HG02943 (cell line): ENCODE measurements around the gene GP2.

Experiments used
- ATAC-seq: cut with Tn5 transposase; IDR thresholded peaks from one replicate; pipeline ENCODE4 v1.9.1; 2021; ENCODE audit warnings: mild to moderate bottlenecking, low read depth, moderate library complexity; ENCODE audit not compliant: unreplicated experiment

The GP2 gene

DNA sequence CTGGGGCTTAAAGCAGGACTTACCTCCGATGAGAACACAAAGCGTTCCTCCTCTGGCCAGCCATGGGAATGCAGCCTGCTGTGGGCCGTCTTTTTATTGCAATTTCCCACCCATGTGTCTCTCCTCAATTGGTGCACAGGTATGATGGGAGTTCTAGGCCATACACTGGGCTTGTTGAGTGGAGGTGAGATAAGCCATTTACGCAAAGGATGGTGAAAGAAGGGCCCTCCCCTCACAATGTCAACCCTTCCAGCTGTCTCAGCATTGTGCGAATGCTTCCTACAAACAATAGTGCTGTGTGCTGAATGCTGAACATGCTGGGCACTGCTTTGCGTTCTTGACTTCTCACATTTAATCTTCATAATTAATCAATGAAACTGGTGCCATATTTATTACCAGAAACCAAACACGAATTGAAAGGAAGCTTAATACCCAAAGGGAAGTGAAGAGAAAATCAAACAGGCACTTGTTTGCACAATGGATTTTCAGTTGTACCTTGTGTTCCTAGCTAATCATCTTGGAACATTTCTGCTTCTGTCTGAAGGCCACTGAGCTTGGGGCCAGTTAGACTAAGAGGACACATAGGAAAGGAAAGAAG, at the start of gene GP2:
TSS of gene GP2 (minus strand) at position 70 of the 598 bp plus-strand sequence. CDS start 1,082 bp downstream, outside the sequence.
- ATAC-seq: no peak

DNA sequence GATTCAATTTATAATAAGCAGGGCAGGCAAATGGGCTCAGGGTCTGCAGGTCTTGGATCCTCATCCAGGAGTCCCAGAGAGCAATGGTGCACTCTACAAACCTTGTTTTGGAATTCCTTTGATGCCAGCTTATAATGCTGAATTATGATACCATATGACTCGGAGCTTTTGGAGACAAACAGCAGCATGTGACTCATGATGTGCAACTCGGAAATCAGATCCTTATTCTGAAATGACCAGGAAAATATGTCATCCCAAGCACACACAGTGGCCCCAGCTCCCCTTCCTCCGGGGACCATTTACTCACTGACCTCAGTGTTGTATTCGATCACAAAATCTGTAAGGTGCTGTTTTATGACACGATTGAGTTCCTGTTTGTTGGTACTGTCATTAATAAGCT, 45.4 kb upstream of the GP2 start:
- ATAC-seq: no peak

DNA sequence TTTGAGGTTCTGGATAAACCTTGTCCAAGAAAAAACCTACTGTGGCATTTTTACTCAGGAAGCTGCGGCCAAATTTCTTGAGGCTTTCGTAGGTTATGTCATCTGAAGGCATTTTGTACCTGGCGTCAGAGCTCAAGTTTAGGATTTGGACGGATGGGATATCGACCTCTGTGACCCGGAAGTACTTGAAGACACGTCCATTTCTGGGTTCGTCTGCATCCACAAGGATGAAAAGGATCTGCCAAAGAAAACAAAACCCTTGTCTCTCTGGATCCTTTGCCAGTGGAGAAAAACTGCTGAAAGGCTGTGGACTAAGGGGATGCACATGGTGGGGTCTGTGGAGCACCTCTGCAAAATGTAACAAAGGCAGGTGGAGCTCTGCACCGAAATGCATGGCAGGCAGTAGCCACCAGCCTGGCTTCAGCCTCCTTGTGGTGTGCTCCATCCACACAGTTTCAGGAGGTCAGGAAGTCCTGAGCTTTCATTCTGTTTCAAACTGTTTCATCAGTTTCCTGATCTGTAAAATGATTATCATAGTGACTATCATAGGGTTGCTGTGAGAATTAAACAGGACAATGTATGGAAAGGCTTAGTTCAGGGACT, 42.2 kb upstream of the GP2 start:
- ATAC-seq: no peak

DNA sequence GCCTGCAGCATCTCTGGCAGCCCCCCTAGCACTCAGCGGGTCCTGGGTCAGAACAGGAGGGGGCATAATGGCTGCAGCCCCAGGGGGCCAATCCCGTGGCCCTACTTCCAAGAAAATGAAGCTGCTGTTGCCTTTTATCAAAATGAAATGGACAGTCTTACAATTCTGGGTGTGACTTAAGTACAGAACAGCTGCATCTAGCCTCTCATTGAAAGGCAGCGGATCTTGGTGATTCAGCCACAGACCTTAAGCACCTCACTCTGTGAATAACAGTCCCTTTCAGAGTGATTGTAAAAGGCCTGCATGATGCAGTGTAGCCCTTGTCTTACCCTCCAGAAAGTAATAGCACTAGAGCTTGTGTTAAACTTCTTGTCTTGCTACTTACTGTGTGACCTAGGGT, 36.7 kb upstream of the GP2 start:
- ATAC-seq: no peak

DNA sequence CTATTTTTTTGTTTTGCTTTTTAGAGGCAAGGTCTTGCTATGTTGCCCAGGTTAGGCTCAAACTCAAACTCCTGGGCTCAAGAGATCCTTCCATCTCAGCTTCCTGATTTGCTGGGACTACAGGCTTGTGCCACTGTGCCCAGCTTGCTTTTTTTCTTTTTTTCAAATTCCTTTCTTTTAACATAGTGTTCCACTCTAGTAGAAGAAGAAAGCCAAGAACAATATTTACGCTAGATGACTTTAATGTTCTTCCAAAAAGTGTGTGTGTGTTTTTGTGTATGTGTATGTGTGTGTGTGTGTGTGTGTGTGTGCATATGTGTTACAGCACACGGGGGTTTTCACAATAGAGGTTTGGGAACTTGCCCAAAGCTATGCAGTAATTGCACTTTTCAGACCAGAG, 35.9 kb upstream of the GP2 start:
- ATAC-seq: no peak

DNA sequence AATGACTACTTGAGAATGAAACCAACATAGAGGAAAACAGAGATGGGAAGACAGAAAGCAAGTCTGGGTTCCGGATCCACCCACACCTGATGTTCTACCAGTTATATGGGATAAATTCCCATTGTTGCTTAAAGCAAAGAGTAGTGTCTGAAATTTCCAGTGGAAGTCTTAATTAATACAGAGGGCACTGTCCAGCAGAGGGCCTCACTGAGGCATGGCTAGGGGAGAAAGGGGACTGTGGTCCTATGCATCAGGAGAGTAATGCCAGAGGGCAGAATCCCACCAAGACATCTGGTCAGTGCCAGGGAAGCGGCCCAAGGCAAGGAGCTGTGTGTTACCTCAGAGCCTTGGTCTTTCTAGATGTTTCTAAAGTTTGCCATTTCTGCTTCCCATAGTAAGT, 32.7 kb upstream of the GP2 start:
- ATAC-seq: no peak

DNA sequence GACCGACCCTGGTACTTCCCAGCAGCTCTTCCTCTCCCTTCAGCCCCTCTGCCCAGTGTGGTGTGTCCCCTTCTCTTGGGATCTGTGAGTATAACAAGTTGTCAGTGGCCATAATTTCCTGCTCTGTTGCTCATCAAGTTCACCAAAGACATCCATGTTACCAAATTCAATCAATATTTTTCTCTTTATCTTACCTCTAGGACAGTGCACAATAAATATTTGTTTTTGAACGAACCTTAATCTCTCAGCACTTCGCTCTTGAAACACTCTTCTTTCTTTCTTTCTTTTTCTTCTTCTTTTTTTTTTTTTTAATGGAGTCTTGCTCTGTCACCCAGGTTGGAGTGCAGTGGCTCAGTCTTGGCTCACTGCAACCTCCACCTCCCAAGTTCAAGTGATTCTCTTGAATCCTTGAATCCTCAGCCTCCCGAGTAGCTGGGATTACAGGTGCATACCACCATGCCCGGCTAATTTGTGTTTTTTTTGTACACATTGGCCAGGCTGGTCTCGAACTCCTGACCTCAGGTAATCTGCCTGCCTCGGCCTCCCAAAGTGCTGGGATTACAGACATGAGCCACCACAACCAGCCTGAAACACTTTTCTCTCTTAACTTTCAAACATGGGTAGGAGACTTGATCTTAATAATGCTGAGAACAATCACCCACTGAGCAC, 27.9 kb upstream of the GP2 start:
- ATAC-seq: no peak

DNA sequence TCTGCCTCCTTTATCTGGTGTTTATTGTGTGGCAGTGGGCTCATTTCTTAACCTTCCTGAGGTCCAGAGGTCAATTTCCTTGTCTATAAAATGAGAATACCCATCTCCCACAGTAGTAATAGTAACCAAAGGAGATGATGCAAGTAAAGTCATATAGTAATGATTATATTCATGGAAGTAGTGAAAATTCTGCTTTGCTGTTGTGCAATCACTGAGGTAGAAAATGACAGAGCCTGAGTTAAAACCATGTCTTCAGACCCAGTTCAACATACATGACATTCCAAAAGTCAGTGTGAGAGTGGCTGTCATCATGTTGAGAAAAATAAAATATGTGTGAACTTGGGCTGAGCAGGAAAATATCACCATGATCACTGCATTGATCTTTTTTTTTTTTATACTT, 26.1 kb upstream of the GP2 start:
- no peak for ATAC-seq

DNA sequence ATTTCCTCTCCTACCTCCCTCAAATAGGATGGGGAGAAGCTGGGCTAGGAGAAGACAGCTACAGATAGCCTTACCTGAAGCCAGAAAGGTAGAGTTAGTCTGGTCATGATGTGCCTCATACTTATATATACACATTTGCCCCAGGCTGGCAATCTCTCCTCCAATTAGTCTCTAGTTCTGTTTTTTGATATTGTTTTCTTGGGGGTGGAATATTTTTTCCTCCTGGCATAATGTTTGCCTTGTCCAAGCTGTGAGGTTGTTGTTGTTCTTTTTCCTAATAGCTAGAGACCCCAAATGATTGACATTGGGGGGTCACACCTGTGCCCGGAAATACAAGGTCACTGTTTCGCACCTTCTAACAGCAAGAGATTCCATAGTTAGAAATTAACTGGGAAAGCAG, 25.3 kb upstream of the GP2 start, which contains the start of gene UMOD:
TSS of gene UMOD (minus strand) at position 101 of the 400 bp plus-strand sequence. CDS start 1,978 bp downstream, outside the sequence.
- no peak for ATAC-seq

DNA sequence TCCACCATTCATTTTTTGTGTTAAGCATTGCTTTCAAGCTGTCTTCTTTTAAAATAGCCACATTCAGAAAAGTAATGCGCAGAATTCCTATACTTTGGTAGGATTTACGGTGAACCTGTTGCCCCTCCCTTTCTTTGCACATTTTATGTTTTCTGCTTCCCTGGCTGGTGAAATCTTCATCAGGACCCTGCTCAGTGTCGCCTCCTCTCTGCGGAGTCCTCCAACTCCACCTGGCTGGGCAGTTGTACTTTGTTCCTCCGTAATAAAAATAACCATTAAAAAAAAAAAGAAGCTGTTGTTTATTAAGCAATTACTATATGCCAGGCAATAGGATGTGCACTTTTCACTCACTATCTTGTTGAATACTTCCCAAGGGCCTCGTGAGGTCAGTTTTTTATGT, 22.3 kb upstream of the GP2 start:
- no peak for ATAC-seq

DNA sequence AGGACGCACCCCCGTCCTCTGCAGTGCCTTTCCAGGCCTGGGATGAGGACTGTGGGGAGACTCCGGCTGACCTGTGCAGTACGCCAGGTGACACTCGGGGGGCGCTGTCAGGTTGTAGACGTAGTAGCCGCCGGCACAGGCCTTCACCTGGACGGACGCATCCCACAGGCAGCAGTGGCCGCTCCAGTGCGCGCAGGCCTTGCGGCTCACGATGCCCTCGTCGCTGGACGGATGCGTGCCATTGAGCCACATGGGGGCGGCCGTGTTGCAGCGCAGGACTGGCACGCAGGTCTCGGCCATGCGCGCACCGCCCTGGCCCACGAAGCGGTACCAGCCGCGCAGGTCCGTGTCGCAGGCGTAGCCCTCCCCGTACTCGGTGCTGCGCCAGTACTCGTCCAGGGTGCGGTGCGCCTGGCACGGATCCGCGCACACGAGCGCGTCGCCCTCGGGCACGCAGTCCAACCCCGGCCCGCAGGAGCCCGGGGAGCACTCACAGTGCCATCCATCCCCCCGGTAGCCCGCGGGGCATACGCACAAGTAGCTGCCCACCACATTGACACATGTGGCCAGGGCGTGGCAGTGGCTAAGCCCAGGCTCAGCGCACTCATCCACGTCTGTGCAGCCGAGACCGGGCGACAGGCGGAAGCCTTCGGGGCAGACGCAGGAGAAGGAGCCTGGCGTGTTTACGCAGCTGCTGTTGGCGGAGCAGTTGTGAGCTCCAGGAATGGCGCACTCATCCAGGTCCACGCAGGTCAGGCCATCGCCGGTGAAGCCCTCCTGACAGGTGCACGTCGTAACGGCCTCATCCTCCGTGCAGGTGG, 21.3 kb upstream of the GP2 start:
- no peak for ATAC-seq

DNA sequence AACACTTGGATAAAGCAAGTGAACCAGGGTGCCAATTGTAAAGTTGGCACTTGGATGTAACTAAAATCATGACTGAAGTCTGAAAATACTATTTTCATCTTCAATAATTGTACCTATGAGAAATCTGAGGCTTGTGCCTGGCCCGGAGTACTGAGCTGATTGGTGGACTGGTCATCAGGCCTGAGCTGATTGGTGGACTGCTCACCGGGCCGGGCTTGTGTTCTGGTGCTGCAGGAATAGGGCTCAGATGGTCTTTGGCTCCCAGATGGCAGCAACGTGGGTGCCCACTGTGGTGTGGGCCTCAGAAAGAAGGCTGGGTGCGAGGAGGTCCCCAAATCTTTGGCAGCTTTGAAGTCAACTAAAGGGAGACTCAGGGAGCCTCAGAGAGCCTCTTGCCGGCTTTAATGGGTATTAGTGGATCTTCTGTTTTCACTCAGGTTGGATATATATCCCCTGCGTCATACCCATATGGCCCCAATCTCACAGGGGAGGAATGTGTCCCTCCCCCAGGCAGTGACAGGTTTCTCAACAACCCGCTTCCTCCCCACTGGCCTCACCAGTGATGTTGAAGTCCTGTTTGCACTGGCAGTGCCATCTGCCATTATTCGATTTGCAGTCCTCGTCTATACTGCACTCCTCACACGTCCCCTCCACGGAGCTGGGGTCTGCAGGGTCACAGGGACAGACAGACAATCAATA, 20.5 kb upstream of the GP2 start:
- no peak for ATAC-seq

DNA sequence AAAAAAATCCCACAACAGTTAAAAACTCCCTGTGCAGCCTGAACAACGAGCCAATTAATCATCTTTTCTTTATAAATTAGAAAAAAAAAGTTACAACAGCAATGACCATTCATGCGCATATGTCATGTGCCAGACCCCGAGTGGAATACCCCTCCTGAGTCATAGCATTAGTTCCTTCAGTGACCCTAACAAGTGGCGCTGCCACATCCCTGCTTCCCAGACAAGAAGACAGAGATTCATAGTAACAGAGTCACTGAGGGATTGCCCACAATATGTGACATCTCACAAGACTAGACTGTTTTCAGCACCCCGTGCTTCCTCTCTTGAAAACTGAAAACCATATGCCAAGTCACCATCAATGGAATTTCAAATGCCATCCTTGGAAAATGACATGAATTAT, 17.3 kb upstream of the GP2 start:
- no peak for ATAC-seq

DNA sequence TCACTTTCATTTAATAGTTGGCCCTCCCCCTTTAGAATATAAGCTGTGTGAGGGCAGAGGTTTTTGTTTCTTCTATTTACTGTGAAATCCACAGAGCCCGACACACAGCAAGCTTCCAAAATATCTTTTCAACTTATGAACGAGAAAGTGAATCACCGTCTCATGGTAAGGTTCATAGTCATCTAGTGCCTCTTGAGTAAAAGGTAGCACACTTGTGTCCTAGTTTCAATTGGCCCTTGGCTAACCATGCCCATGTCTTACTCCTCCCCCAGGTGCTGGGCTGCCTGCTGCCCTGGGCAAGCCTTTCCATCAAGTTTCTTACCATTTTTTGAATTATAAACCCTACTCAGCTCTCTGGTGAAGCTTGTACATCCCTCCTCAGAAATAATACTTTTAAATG, 12.4 kb upstream of the GP2 start:
- ATAC-seq: no peak

DNA sequence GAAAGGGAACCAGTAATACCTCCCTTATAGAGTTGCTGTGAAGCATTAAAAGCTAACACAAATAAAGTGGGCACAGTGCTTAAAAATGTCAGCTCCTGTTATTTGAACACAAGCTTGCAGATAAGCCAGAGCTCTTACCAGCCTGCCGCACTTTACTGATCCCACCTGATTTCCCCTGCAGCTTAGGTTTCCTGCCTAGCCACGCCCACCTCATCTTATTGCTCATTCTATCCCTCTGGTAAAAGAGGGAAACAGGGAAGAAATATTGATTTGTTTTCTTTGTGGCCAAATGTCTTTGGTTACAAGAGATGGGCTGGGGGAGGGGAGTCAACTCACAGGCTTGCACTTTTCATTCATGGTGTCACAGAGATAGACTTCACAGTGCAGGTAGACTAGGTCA, 9.6 kb upstream of the GP2 start:
- ATAC-seq: no peak

DNA sequence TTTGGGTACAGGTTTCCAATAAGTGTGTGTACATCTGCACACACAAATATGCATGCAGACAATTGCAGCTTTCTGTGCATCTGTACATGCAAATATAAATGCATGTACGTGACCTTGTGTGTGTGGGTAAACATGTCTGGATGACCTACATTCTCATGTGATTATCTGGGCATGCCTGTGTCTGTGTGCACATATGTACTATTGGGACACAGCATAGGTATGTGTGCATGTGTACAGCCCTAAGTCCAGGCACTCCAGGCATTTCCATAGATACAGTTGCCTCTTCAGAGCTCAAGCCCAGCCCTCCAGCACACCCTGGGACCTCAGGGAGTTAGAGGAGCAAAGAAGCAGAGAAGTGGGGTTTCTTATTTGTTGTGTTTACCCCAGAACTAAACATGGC, 7.1 kb upstream of the GP2 start:
- ATAC-seq: no peak

DNA sequence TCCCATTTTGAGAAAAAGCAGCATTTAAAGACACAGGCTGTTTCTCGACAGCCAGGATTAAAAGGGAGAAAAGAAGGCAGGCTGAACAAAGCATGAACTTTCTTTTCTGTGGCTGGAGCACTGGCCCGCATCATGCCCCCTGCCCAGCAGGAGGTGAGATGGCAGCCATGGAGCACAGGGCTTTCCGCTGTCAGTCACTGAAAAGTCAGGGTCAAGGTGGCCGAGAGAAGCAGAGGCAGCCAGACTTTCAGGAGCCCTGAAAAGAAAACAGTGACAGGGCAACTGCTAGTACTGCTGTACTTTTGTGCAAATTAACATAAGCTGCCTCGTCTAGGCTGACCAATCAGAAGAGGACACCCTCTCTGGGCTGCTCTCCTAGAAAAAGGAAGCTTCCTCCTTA, 5.8 kb upstream of the GP2 start:
- no peak for ATAC-seq

DNA sequence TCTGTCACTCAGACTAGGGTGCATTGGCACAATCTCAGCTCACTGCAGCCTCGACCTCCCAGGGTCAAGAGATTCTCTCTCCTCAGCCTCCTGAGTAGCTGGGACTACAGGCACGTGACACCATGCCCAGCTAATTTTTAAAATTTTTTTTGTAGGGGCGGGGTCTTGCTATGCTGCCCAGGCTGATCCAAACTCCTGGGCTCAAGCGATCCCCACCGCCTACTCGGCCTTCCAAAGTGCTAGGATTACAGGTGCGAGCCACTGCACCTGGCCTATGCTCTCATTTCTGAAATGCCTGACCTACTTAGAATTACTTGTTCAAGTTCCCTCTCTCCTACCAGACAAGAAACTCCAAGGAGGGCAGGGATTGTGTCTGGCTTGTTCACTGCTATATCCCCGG, 5.1 kb upstream of the GP2 start:
- no peak for ATAC-seq

DNA sequence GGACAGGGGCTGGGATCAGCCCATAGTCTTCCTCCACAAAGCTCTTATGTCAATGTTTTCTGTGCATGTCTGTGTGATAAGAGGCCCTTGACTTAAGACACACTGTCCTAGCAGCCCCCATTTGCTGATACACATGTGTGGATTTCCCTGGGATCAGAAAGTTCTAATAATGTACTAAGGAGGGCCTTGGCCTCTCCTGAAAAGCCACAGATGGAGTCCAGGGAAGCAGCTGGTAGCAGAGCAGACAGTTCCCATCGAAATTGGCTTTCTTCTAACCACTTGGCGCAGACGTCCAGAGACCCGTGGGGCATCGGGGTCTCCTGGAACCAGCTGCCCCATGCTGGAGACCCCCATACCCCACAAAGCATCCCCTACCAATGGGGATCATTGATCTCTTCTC, 4.3 kb upstream of the GP2 start:
- no peak for ATAC-seq

DNA sequence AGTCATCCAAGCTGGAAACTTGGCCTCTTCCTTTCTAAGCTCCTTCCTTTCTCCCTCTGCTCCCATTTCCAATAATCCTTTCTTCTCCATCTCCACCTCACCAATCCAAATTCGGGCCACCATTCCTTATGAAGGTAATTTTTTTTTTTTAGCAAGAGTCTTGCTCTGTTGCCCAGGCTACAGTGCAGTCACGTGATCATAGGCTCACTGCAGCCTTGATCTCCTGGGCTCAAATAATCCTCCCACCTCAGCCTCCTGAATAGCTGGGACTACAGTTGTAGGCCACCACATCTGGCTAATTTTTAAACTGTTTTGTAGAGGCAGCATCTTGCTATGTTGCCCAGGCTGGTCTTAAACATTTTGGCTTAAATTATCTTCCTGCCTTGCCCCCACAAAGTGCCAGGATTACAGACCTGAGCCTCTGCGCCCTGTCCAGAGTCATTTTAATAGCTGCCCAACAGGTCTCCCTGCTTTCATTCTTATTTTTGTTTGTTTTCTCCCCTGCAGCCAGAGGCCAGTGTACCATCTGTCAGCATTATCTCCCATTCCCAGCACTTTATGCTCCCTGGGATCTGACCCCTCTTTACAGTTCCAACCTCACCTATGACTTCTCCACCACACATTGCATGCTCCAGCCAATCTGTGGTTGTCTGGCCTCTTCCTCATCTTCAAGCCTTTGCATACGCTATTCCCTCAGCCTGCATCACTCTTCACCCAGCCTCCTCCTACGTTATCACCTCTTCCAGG, 2.3 kb upstream of the GP2 start:
- ATAC-seq: no peak
